ENCODE results near the gene CARD6. TPM values are rescaled to one million over a fixed set of nuclear protein-coding genes. Genes with fewer than 3 reads are reported as not detected.

Gene CARD6
- total RNA-seq, 1 experiment from 2014 or later: 0.49 TPM

DNA sequence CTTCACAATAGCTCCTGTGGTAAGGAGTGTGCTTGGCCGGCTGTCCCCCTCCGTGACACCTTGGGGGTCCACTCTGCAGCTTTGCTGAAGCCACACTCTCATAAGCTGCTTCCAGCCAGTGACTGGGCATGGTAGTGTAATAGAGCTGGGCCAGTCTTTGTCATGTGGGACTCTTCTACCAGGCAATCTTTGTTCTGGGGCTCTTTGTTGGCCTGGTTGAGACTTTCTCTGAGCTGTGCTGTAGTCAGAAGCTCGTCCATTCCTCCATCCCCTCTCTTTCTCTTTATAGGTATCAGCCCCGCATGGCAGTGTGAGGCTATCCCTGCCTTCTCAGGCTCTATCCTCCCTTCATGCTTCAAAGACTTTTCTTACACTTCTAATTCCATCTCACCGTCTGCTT lies 25.7 kb downstream of the CARD6 start:
- ChIA-PET CTCF (no interaction called here), POLR2A (no interaction called here)
- in situ Hi-C loops (cut with HindIII; ENCODE audit: low pct_unique_long_range_greater_than_20kb, low sequenced_read_pairs): no loop called here
- Histone ChIP-seq H3K36me3 (ENCODE audit: control insufficient read depth, insufficient read depth, low read length) (no peaks in the 10 kb centered on the region), H3K27me3 (ENCODE audit: control insufficient read depth, insufficient read depth, low read length) (no peaks in the 10 kb centered on the region), H3K4me3 (ENCODE audit: low read depth in 2 of 2, low read length in 2 of 2) (no peak overlapping the region), H3K9me3 (ENCODE audit: control insufficient read depth, insufficient read depth, low read depth, low read length) (no peaks in the 10 kb centered on the region), H3K27ac (ENCODE audit: low read length) (no peak overlapping the region), H3K4me1 (ENCODE audit: control insufficient read depth, insufficient read depth, low read length) (no peaks in the 10 kb centered on the region)
- DNase-seq (ENCODE audit: low read depth, low spot score) (no peak), ATAC-seq (no peak)
- no TSS peak for BruUV-seq (replicated peaks)
- intact Hi-C loops (cut with micrococcal nuclease; ENCODE audit: unreplicated experiment): no loop called here
- TF ChIP-seq, protein P1, sequence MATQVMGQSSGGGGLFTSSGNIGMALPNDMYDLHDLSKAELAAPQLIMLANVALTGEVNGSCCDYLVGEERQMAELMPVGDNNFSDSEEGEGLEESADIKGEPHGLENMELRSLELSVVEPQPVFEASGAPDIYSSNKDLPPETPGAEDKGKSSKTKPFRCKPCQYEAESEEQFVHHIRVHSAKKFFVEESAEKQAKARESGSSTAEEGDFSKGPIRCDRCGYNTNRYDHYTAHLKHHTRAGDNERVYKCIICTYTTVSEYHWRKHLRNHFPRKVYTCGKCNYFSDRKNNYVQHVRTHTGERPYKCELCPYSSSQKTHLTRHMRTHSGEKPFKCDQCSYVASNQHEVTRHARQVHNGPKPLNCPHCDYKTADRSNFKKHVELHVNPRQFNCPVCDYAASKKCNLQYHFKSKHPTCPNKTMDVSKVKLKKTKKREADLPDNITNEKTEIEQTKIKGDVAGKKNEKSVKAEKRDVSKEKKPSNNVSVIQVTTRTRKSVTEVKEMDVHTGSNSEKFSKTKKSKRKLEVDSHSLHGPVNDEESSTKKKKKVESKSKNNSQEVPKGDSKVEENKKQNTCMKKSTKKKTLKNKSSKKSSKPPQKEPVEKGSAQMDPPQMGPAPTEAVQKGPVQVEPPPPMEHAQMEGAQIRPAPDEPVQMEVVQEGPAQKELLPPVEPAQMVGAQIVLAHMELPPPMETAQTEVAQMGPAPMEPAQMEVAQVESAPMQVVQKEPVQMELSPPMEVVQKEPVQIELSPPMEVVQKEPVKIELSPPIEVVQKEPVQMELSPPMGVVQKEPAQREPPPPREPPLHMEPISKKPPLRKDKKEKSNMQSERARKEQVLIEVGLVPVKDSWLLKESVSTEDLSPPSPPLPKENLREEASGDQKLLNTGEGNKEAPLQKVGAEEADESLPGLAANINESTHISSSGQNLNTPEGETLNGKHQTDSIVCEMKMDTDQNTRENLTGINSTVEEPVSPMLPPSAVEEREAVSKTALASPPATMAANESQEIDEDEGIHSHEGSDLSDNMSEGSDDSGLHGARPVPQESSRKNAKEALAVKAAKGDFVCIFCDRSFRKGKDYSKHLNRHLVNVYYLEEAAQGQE (IDR thresholded peaks at IDR 0.05; ENCODE audit: insufficient read depth in 1 of 2, low read depth in 2 of 2, low read length in 1 of 2): no peak
- TF ChIP-seq, protein P2, sequence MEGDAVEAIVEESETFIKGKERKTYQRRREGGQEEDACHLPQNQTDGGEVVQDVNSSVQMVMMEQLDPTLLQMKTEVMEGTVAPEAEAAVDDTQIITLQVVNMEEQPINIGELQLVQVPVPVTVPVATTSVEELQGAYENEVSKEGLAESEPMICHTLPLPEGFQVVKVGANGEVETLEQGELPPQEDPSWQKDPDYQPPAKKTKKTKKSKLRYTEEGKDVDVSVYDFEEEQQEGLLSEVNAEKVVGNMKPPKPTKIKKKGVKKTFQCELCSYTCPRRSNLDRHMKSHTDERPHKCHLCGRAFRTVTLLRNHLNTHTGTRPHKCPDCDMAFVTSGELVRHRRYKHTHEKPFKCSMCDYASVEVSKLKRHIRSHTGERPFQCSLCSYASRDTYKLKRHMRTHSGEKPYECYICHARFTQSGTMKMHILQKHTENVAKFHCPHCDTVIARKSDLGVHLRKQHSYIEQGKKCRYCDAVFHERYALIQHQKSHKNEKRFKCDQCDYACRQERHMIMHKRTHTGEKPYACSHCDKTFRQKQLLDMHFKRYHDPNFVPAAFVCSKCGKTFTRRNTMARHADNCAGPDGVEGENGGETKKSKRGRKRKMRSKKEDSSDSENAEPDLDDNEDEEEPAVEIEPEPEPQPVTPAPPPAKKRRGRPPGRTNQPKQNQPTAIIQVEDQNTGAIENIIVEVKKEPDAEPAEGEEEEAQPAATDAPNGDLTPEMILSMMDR (IDR thresholded peaks at IDR 0.05): no peak
- no peak for TF ChIP-seq TCF7L2 (IDR thresholded peaks at IDR 0.05; ENCODE audit: low read depth, low read length)
- TF ChIP-seq SIN3A (IDR thresholded peaks at IDR 0.05; ENCODE audit: borderline replicate concordance, insufficient read depth, low read depth, low read length): no peak
- TF ChIP-seq POLR2AphosphoS5 (IDR thresholded peaks at IDR 0.05; ENCODE audit: low read depth, low read length): no peak

DNA sequence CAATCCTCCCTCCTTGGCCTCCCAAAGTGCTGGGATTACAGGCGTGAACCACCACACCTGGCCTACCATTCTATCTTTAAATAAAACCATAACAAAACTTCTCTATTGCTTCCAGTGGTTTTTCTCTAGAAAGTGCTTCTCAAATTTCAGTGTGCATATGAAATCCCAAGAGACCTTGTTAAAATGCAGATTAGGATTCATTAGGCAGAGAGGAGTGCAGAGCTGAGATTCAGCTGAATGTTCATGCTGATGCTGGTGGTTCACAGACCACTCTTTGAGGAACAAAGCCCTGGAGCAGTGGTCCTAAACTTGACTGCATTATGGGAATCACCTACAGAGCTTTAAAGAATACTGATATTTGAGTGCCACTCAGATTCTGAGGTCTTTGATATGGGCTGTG lies 28.2 kb downstream of the CARD6 start:
- in situ Hi-C loops (cut with HindIII; ENCODE audit: low pct_unique_long_range_greater_than_20kb, low sequenced_read_pairs) (no loop called here), intact Hi-C loops (cut with micrococcal nuclease; ENCODE audit: unreplicated experiment) (no loop called here)
- Histone ChIP-seq H3K27ac (ENCODE audit: low read length) (no peak overlapping the region), H3K4me3 (ENCODE audit: low read depth in 2 of 2, low read length in 2 of 2) (no peak overlapping the region), H3K36me3 (ENCODE audit: control insufficient read depth, insufficient read depth, low read length) (no peaks in the 10 kb centered on the region), H3K27me3 (ENCODE audit: control insufficient read depth, insufficient read depth, low read length) (no peaks in the 10 kb centered on the region), H3K4me1 (ENCODE audit: control insufficient read depth, insufficient read depth, low read length) (no peaks in the 10 kb centered on the region), H3K9me3 (ENCODE audit: control insufficient read depth, insufficient read depth, low read depth, low read length) (no peaks in the 10 kb centered on the region)
- no TSS peak for BruUV-seq (replicated peaks)
- TF ChIP-seq, protein P2 (IDR thresholded peaks at IDR 0.05): no peak
- TF ChIP-seq POLR2AphosphoS5 (IDR thresholded peaks at IDR 0.05; ENCODE audit: low read depth, low read length): no peak
- TF ChIP-seq TCF7L2 (IDR thresholded peaks at IDR 0.05; ENCODE audit: low read depth, low read length): no peak
- no peak for TF ChIP-seq SIN3A (IDR thresholded peaks at IDR 0.05; ENCODE audit: borderline replicate concordance, insufficient read depth, low read depth, low read length)
- TF ChIP-seq, protein P1 (IDR thresholded peaks at IDR 0.05; ENCODE audit: insufficient read depth in 1 of 2, low read depth in 2 of 2, low read length in 1 of 2): no peak
- DNase-seq (ENCODE audit: low read depth, low spot score) (no peak), ATAC-seq (no peak)
- ChIA-PET POLR2A (no interaction called here), CTCF (no interaction called here)

Data from Panc1 (cell line).